ENCODE results near the gene NT5C2. TPM values are rescaled to one million over a fixed set of nuclear protein-coding genes. Genes with fewer than 3 reads are reported as not detected.

The NT5C2 gene
- total and polyA plus RNA-seq, 2 of the 8 experiments (the other 6 are each of a cell fraction or from before 2014, with no cell fraction given), result 35.2 to 106 TPM

- TF ChIP-seq, protein P1, sequence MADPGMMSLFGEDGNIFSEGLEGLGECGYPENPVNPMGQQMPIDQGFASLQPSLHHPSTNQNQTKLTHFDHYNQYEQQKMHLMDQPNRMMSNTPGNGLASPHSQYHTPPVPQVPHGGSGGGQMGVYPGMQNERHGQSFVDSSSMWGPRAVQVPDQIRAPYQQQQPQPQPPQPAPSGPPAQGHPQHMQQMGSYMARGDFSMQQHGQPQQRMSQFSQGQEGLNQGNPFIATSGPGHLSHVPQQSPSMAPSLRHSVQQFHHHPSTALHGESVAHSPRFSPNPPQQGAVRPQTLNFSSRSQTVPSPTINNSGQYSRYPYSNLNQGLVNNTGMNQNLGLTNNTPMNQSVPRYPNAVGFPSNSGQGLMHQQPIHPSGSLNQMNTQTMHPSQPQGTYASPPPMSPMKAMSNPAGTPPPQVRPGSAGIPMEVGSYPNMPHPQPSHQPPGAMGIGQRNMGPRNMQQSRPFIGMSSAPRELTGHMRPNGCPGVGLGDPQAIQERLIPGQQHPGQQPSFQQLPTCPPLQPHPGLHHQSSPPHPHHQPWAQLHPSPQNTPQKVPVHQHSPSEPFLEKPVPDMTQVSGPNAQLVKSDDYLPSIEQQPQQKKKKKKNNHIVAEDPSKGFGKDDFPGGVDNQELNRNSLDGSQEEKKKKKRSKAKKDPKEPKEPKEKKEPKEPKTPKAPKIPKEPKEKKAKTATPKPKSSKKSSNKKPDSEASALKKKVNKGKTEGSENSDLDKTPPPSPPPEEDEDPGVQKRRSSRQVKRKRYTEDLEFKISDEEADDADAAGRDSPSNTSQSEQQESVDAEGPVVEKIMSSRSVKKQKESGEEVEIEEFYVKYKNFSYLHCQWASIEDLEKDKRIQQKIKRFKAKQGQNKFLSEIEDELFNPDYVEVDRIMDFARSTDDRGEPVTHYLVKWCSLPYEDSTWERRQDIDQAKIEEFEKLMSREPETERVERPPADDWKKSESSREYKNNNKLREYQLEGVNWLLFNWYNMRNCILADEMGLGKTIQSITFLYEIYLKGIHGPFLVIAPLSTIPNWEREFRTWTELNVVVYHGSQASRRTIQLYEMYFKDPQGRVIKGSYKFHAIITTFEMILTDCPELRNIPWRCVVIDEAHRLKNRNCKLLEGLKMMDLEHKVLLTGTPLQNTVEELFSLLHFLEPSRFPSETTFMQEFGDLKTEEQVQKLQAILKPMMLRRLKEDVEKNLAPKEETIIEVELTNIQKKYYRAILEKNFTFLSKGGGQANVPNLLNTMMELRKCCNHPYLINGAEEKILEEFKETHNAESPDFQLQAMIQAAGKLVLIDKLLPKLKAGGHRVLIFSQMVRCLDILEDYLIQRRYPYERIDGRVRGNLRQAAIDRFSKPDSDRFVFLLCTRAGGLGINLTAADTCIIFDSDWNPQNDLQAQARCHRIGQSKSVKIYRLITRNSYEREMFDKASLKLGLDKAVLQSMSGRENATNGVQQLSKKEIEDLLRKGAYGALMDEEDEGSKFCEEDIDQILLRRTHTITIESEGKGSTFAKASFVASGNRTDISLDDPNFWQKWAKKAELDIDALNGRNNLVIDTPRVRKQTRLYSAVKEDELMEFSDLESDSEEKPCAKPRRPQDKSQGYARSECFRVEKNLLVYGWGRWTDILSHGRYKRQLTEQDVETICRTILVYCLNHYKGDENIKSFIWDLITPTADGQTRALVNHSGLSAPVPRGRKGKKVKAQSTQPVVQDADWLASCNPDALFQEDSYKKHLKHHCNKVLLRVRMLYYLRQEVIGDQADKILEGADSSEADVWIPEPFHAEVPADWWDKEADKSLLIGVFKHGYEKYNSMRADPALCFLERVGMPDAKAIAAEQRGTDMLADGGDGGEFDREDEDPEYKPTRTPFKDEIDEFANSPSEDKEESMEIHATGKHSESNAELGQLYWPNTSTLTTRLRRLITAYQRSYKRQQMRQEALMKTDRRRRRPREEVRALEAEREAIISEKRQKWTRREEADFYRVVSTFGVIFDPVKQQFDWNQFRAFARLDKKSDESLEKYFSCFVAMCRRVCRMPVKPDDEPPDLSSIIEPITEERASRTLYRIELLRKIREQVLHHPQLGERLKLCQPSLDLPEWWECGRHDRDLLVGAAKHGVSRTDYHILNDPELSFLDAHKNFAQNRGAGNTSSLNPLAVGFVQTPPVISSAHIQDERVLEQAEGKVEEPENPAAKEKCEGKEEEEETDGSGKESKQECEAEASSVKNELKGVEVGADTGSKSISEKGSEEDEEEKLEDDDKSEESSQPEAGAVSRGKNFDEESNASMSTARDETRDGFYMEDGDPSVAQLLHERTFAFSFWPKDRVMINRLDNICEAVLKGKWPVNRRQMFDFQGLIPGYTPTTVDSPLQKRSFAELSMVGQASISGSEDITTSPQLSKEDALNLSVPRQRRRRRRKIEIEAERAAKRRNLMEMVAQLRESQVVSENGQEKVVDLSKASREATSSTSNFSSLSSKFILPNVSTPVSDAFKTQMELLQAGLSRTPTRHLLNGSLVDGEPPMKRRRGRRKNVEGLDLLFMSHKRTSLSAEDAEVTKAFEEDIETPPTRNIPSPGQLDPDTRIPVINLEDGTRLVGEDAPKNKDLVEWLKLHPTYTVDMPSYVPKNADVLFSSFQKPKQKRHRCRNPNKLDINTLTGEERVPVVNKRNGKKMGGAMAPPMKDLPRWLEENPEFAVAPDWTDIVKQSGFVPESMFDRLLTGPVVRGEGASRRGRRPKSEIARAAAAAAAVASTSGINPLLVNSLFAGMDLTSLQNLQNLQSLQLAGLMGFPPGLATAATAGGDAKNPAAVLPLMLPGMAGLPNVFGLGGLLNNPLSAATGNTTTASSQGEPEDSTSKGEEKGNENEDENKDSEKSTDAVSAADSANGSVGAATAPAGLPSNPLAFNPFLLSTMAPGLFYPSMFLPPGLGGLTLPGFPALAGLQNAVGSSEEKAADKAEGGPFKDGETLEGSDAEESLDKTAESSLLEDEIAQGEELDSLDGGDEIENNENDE (IDR thresholded peaks at IDR 0.05; ENCODE audit: insufficient replicate concordance, low read length), result no peak
- TF ChIP-seq NANOG (IDR thresholded peaks at IDR 0.05; ENCODE audit: insufficient read depth, low read depth, low read length, poor library complexity, severe bottlenecking), result no peak
- no peak for TF ChIP-seq KDM1A (IDR thresholded peaks at IDR 0.05; ENCODE audit: borderline replicate concordance, low read length)
- no peak for TF ChIP-seq ASH2L (IDR thresholded peaks at IDR 0.05; ENCODE audit: low read length)
- TF ChIP-seq SP1 (IDR thresholded peaks at IDR 0.05; ENCODE audit: low read depth, low read length), result no peak
- no peak for TF ChIP-seq KDM4A (IDR thresholded peaks at IDR 0.05; ENCODE audit: low read depth, low read length, severe bottlenecking)
- TF ChIP-seq POLR2A (IDR thresholded peaks at IDR 0.05; ENCODE audit: control extremely low read depth in 1 of 2, low read depth in 2 of 2, low read length in 2 of 2), result no peak
- no peak for TF ChIP-seq BCL11A (IDR thresholded peaks at IDR 0.05; ENCODE audit: low read depth in 2 of 2, low read length in 2 of 2)
- no peak for TF ChIP-seq TCF12 (IDR thresholded peaks at IDR 0.05; ENCODE audit: low read depth, low read length)
- TF ChIP-seq, protein P2, sequence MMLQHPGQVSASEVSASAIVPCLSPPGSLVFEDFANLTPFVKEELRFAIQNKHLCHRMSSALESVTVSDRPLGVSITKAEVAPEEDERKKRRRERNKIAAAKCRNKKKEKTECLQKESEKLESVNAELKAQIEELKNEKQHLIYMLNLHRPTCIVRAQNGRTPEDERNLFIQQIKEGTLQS (IDR thresholded peaks at IDR 0.05; ENCODE audit: insufficient read depth, low read depth, low read length), result no peak
- no peak for TF ChIP-seq CTBP2 (IDR thresholded peaks at IDR 0.05; ENCODE audit: borderline replicate concordance, insufficient read depth, insufficient read length, low read length)
Observed at GRCh38 chr10:103149991-103150622, 43.0 kb downstream of the NT5C2 start (continued).
